Measurements from ENCODE around the gene NAV2. TPM values are rescaled to one million over a fixed set of nuclear protein-coding genes. Genes with fewer than 3 reads are reported as not detected.
"Not testable (repeated sequence)": the region's sequence is repeated elsewhere in the genome, so short reads cannot be mapped to it uniquely, and the experiment has no call there.

NAV2 gene
- total RNA-seq, 1 experiment from 2014 or later = 2.1 TPM

DNA sequence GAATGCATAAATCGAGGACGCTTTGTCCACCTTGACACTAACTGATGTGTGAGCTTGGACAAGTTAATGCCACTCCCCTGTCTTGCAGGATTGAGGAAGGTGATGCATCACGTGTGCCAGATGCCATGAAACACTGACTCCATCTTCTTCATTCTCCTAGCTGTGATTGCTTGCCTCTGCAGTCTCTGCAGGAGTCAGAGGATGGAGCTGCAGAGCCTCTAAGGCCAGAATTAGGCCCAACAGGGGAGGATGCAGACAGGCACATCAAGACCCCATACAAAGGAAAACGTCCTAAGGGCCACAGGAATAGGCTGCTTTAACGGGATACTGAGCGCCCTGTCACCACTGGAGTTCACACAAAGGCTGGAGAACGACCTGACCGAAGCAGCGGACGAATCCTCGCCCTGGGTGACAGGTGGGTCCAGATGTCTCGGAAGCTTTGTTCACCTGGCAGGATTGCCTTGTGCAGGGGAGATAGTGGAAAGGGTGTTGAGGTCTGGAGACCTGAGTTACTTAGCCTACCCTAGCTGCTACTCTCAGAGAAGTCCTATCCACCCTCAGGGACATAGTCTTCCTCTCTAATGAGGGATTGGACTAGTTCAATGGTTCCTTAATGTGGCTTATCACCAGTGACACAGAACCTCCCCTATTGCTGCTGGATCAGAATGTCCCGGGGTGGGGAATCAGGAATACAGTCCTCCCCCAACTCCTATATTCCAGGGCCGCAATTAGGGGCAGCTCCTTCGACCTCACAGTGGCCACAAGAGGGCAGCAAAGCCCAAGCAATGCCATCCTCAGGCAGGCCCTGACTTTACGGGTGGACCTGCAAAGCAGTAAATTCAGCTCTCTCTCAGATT is 415.3 kb downstream of the NAV2 start:
- no peaks in the 10 kb centered on the region for H3K36me3 ChIP-seq (ENCODE audit: control insufficient read depth in 1 of 2, insufficient read depth in 2 of 2, low read length in 2 of 2)
- no peak overlapping the region for H3K9ac ChIP-seq (ENCODE audit: low read length)
- RAD21 ChIA-PET (ENCODE audit: low non-redundant PET in 1 of 2, low total read pairs in 2 of 2, uncharacterized antibody in 2 of 2, unreplicated experiment in 2 of 2) = interaction anchor here (0.9 to 1.2 kb wide), 4 partner anchors 16 to 482 kb away, joined by 3 to 6 read pairs (median 3); no protein-coding TSS in a partner anchor
- no peaks in the 10 kb centered on the region for H4K20me1 ChIP-seq (ENCODE audit: insufficient read depth)
- H3K4me2 ChIP-seq (ENCODE audit: low read length) = no peak overlapping the region
- no peak for TF ChIP-seq POLR2A (IDR thresholded peaks at IDR 0.05; ENCODE audit: borderline replicate concordance, extremely low read depth, insufficient read depth, insufficient read length)
- TF ChIP-seq, protein P1, sequence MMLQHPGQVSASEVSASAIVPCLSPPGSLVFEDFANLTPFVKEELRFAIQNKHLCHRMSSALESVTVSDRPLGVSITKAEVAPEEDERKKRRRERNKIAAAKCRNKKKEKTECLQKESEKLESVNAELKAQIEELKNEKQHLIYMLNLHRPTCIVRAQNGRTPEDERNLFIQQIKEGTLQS (IDR thresholded peaks at IDR 0.05) = no peak
- TF ChIP-seq FOSL1 (IDR thresholded peaks at IDR 0.05; ENCODE audit: low read depth) = no peak
- TF ChIP-seq, protein P2, sequence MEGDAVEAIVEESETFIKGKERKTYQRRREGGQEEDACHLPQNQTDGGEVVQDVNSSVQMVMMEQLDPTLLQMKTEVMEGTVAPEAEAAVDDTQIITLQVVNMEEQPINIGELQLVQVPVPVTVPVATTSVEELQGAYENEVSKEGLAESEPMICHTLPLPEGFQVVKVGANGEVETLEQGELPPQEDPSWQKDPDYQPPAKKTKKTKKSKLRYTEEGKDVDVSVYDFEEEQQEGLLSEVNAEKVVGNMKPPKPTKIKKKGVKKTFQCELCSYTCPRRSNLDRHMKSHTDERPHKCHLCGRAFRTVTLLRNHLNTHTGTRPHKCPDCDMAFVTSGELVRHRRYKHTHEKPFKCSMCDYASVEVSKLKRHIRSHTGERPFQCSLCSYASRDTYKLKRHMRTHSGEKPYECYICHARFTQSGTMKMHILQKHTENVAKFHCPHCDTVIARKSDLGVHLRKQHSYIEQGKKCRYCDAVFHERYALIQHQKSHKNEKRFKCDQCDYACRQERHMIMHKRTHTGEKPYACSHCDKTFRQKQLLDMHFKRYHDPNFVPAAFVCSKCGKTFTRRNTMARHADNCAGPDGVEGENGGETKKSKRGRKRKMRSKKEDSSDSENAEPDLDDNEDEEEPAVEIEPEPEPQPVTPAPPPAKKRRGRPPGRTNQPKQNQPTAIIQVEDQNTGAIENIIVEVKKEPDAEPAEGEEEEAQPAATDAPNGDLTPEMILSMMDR (IDR thresholded peaks at IDR 0.05 in 2 of 3, conservative IDR thresholded peaks at IDR 0.05 in 1 of 3; ENCODE audit: borderline replicate concordance in 1 of 3, insufficient read depth in 1 of 3, low read depth in 2 of 3, low read length in 2 of 3) = peak; percentile 71 to 88 (median 83)
- TF ChIP-seq ZFX (IDR thresholded peaks at IDR 0.05) = no peak
- TF ChIP-seq RAD21 (IDR thresholded peaks at IDR 0.05; ENCODE audit: low read depth) = peak; percentile 88
- intact Hi-C loops (cut with micrococcal nuclease) = loop anchor here (1.0 to 2.0 kb wide), 5 partner anchors 189 to 544 kb away; no protein-coding TSS in a partner anchor
- H3K4me3 ChIP-seq (replicated peaks in 1 of 2; ENCODE audit: low read depth in 1 of 2, low read length in 2 of 2) = no peak overlapping the region
- H3K9me2 ChIP-seq (ENCODE audit: insufficient read depth) = no peaks in the 10 kb centered on the region
- POLR2A ChIA-PET = no interaction called here
- H3K4me1 ChIP-seq (ENCODE audit: control insufficient read depth in 1 of 2, insufficient read depth in 2 of 2, low read length in 2 of 2) = peaks cover 0 to 9% of the 10 kb centered on the region in 2 experiments; a peak in 1 of 4 replicates
- H3K27ac ChIP-seq (ENCODE audit: low read depth, low read length) = no peak overlapping the region
- no TSS peak for BruUV-seq (replicated peaks)
- H2AFZ ChIP-seq (ENCODE audit: low read depth, low read length, poor library complexity, severe bottlenecking) = no peak overlapping the region
- DNase-seq (ENCODE audit: low read depth, low spot score) = peak; percentile 44
- H3K79me2 ChIP-seq (ENCODE audit: insufficient read depth, low read length) = no peaks in the 10 kb centered on the region
- H3K9me3 ChIP-seq (ENCODE audit: control insufficient read depth in 1 of 2, insufficient read depth in 1 of 2, low read depth in 1 of 2, low read length in 2 of 2) = no peaks in the 10 kb centered on the region
- CTCF ChIA-PET = interaction anchor here (0.5 to 3.7 kb wide), 30 partner anchors 10 to 1051 kb away, joined by 3 to 84 read pairs (median 5); no protein-coding TSS in a partner anchor
- peak; percentile 92 for ATAC-seq
- no peaks in the 10 kb centered on the region for H3K27me3 ChIP-seq (ENCODE audit: insufficient read depth, low read length)

DNA sequence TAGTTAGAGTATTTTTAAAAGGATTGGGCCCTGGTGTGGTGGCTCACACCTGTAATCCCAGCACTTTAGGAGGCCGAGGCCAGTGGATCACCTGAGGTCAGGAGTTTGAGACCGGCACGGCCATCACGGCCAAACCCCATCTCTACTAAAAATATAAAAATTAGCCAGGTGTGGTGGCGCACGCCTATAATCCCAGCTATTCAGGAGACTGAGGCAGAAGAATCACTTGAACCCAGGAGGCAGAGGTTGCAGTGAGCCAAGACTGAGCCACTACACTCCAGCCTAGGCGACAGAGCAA is 415.8 kb downstream of the NAV2 start:
- ChIA-PET RAD21 (ENCODE audit: low non-redundant PET in 1 of 2, low total read pairs in 2 of 2, uncharacterized antibody in 2 of 2, unreplicated experiment in 2 of 2) (interaction anchor here (0.9 to 1.2 kb wide), 4 partner anchors 16 to 482 kb away, joined by 3 to 6 read pairs (median 3); no protein-coding TSS in a partner anchor), CTCF (interaction anchor here (0.6 to 3.7 kb wide), 27 partner anchors 9 to 1052 kb away, joined by 3 to 84 read pairs (median 5); no protein-coding TSS in a partner anchor)
- H3K9ac ChIP-seq (ENCODE audit: low read length); H3K4me2 ChIP-seq (ENCODE audit: low read length); H3K4me3 ChIP-seq (replicated peaks in 1 of 2; ENCODE audit: low read depth in 1 of 2, low read length in 2 of 2); H3K27me3 ChIP-seq (ENCODE audit: insufficient read depth, low read length); H3K9me3 ChIP-seq (ENCODE audit: control insufficient read depth in 1 of 2, insufficient read depth in 1 of 2, low read depth in 1 of 2, low read length in 2 of 2); H3K9me2 ChIP-seq (ENCODE audit: insufficient read depth); H2AFZ ChIP-seq (ENCODE audit: low read depth, low read length, poor library complexity, severe bottlenecking); H3K4me1 ChIP-seq (ENCODE audit: control insufficient read depth in 1 of 2, insufficient read depth in 2 of 2, low read length in 2 of 2); BruUV-seq (replicated peaks); H3K27ac ChIP-seq (ENCODE audit: low read depth, low read length); DNase-seq (ENCODE audit: low read depth, low spot score); H4K20me1 ChIP-seq (ENCODE audit: insufficient read depth); H3K79me2 ChIP-seq (ENCODE audit: insufficient read depth, low read length); ATAC-seq; POLR2A ChIA-PET; H3K36me3 ChIP-seq (ENCODE audit: control insufficient read depth in 1 of 2, insufficient read depth in 2 of 2, low read length in 2 of 2): not testable (repeated sequence)
- intact Hi-C loops (cut with micrococcal nuclease) = loop anchor here (1.0 to 2.0 kb wide), 5 partner anchors 190 to 544 kb away; no protein-coding TSS in a partner anchor

Measured in HCT116 (cell line).